ENCODE measurements around the gene NCL. TPM values are rescaled to one million over a fixed set of nuclear protein-coding genes. Genes with fewer than 3 reads are reported as not detected.

The NCL gene
- total RNA-seq, 4 donors from 2014 or later = 83.8 to 227 (median 133) TPM

DNA sequence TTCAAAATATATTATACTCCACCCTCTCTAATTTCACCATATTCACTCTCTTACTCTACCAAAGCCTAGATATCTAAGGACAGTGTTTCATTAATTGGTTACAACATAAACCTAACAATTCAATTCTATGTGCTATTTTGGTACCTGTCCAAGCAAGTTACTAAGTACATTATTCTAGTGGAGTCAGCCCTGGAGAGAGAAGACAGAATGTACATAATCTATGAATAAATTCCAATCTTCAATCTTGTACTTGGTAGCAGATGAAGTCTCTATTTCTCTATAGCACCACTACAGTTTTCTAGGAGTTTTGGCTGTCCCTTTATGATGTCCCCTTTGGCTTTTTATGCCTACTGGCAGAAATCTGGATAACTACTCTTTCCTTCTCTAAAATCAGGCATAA is 38.3 kb upstream of the NCL start:
- DNase-seq = no peak
- no peak for TF ChIP-seq POLR2AphosphoS5 (IDR thresholded peaks at IDR 0.05)
- TF ChIP-seq, protein P1, sequence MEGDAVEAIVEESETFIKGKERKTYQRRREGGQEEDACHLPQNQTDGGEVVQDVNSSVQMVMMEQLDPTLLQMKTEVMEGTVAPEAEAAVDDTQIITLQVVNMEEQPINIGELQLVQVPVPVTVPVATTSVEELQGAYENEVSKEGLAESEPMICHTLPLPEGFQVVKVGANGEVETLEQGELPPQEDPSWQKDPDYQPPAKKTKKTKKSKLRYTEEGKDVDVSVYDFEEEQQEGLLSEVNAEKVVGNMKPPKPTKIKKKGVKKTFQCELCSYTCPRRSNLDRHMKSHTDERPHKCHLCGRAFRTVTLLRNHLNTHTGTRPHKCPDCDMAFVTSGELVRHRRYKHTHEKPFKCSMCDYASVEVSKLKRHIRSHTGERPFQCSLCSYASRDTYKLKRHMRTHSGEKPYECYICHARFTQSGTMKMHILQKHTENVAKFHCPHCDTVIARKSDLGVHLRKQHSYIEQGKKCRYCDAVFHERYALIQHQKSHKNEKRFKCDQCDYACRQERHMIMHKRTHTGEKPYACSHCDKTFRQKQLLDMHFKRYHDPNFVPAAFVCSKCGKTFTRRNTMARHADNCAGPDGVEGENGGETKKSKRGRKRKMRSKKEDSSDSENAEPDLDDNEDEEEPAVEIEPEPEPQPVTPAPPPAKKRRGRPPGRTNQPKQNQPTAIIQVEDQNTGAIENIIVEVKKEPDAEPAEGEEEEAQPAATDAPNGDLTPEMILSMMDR (IDR thresholded peaks at IDR 0.05) = no peak
- no peak for TF ChIP-seq EP300 (IDR thresholded peaks at IDR 0.05; ENCODE audit: low read depth)
- no peak for TF ChIP-seq POLR2A (IDR thresholded peaks at IDR 0.05)
- H3K27me3 ChIP-seq = no peaks in the 10 kb centered on the region
- no peaks in the 10 kb centered on the region for H3K4me1 ChIP-seq
- in situ Hi-C loops (cut with MboI; ENCODE audit: low pct_ligation_motif_present in 1 of 4, low pct_unique_long_range_greater_than_20kb in 1 of 4, low sequenced_read_pairs in 3 of 4) = loop anchor here in 1 of 4 donors (25.0 kb wide), 1 partner anchor 210 kb away; the partner anchor contains the start of gene PTMA
- H3K27ac ChIP-seq = no peak overlapping the region
- H3K36me3 ChIP-seq = no peaks in the 10 kb centered on the region
- H3K4me3 ChIP-seq = no peak overlapping the region
- no peaks in the 10 kb centered on the region for H3K9me3 ChIP-seq
- intact Hi-C loops (cut with DNase I; ENCODE audit: low total_unique reads) = no loop called here

DNA sequence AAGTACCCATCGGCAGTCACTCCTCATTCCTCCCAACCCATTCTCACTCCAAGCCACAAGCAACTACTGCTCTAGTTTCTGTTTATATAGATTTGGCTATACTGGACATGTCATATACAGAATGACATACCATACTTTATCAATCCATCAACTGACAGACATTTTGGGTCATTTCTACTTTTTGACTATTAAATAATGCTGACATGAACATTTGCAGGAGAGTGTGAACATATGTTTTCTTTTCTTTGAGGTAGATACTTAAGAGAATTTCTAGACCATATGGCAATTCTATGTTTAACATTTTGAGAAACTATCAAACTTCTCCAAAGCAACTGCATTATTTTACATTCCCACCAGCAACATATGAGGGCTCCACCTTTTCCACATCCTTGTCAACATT is 33.4 kb upstream of the NCL start:
- Histone ChIP-seq H3K4me1 (no peaks in the 10 kb centered on the region), H3K9me3 (no peaks in the 10 kb centered on the region), H3K4me3 (no peak overlapping the region), H3K27me3 (no peaks in the 10 kb centered on the region), H3K36me3 (no peaks in the 10 kb centered on the region), H3K27ac (no peak overlapping the region)
- no peak for DNase-seq
- intact Hi-C loops (cut with DNase I; ENCODE audit: low total_unique reads) = no loop called here
- no peak for TF ChIP-seq POLR2AphosphoS5 (IDR thresholded peaks at IDR 0.05)
- TF ChIP-seq, protein P1 (IDR thresholded peaks at IDR 0.05) = no peak
- TF ChIP-seq EP300 (IDR thresholded peaks at IDR 0.05; ENCODE audit: low read depth) = no peak
- TF ChIP-seq POLR2A (IDR thresholded peaks at IDR 0.05) = no peak
- in situ Hi-C loops (cut with MboI; ENCODE audit: low pct_ligation_motif_present in 1 of 4, low pct_unique_long_range_greater_than_20kb in 1 of 4, low sequenced_read_pairs in 3 of 4) = no loop called here
- 40 to 44% methylated on average over 1 of the region's 1 CpG for WGBS, 2 donors (ENCODE audit: low coverage in 1 of 2)

DNA sequence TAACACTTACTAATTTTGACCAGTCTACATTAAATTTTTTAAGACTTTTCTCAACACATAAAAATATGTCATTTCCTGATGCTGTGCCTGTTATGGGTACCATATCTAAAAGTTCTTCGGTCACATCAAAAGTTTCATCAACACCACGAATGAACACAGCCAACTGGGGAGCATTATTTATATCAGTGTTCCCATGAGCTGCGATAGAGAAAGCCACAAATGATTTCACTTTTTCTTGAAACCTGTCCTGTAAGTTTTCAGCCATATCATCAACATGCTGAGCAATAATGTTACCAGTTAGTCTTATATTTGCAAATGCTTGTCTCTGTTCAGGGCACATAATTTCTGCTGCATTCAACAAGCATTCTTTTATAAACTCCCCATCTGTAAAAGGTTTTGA is 30.4 kb upstream of the NCL start:
- Histone ChIP-seq H3K36me3 (no peaks in the 10 kb centered on the region), H3K4me1 (no peaks in the 10 kb centered on the region), H3K9me3 (no peaks in the 10 kb centered on the region), H3K27me3 (no peaks in the 10 kb centered on the region), H3K27ac (no peak overlapping the region), H3K4me3 (no peak overlapping the region)
- intact Hi-C loops (cut with DNase I; ENCODE audit: low total_unique reads) = no loop called here
- WGBS, 2 donors (ENCODE audit: low coverage in 1 of 2) = 74 to 87% methylated on average over 3 of the region's 3 CpGs
- in situ Hi-C loops (cut with MboI; ENCODE audit: low pct_ligation_motif_present in 1 of 4, low pct_unique_long_range_greater_than_20kb in 1 of 4, low sequenced_read_pairs in 3 of 4) = no loop called here
- no peak for DNase-seq
- TF ChIP-seq POLR2A (IDR thresholded peaks at IDR 0.05) = no peak
- TF ChIP-seq EP300 (IDR thresholded peaks at IDR 0.05; ENCODE audit: low read depth) = no peak
- TF ChIP-seq, protein P1 (IDR thresholded peaks at IDR 0.05) = no peak
- TF ChIP-seq POLR2AphosphoS5 (IDR thresholded peaks at IDR 0.05) = no peak

DNA sequence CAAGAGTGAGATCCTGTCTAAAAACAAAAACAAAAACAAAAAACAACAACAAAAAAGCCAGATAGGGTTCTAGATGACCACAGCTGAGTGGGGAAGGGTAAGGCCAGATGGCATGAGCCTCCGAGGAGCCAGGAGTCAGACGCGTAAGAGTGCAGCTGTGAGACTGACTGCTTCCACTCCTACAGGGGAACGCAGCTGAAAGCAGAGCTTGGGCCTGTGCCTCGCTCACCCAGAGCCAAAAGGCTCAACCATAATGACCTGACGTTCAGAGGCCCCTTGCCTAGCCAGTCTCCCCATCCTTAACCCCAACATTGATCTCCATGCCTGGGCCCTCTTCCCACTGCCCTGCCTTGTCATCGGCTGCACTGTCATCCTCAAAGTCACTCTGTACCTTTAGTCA is 26.5 kb upstream of the NCL start:
- in situ Hi-C loops (cut with MboI; ENCODE audit: low pct_ligation_motif_present in 1 of 4, low pct_unique_long_range_greater_than_20kb in 1 of 4, low sequenced_read_pairs in 3 of 4) = no loop called here
- no peaks in the 10 kb centered on the region for H3K4me1 ChIP-seq
- intact Hi-C loops (cut with DNase I; ENCODE audit: low total_unique reads) = no loop called here
- H3K4me3 ChIP-seq = no peak overlapping the region
- no peaks in the 10 kb centered on the region for H3K27me3 ChIP-seq
- no peak overlapping the region for H3K27ac ChIP-seq
- H3K36me3 ChIP-seq = no peaks in the 10 kb centered on the region
- no peaks in the 10 kb centered on the region for H3K9me3 ChIP-seq
- WGBS, 2 donors (ENCODE audit: low coverage in 1 of 2) = 95% methylated on average over 7 of the region's 7 CpGs; no CpG with 5 or more reads in 1 of the 2 donors
- TF ChIP-seq POLR2AphosphoS5 (IDR thresholded peaks at IDR 0.05) (no peak), EP300 (IDR thresholded peaks at IDR 0.05; ENCODE audit: low read depth) (no peak)
- no peak for DNase-seq

DNA sequence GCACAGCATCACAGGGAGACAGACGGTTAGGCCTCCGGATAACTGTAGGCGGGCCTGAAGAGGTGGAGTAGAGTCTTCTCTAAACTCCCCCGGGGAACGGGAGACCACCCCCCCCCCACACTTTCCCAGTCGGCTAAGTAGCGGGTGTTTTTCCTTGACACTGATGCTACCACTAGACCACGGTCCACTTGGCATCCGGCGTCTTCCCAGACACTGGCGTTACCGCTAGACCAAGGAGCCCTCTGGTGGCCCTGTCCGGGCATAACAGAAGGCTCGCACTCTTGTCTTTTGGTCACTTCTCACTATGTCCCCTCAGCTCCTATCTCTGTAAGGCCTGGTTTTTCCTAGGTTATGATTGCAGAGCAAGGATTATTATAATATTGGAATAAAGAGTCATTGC is 25.7 kb upstream of the NCL start:
- Histone ChIP-seq H3K4me1 (no peaks in the 10 kb centered on the region), H3K9me3 (no peaks in the 10 kb centered on the region), H3K36me3 (no peaks in the 10 kb centered on the region), H3K27me3 (no peaks in the 10 kb centered on the region), H3K27ac (no peak overlapping the region), H3K4me3 (no peak overlapping the region)
- TF ChIP-seq, protein P1 (IDR thresholded peaks at IDR 0.05) = peak in 1 of 5 experiments; percentile 13
- no peak for TF ChIP-seq POLR2AphosphoS5 (IDR thresholded peaks at IDR 0.05)
- no peak for TF ChIP-seq POLR2A (IDR thresholded peaks at IDR 0.05)
- intact Hi-C loops (cut with DNase I; ENCODE audit: low total_unique reads) (no loop called here), in situ Hi-C loops (cut with MboI; ENCODE audit: low pct_ligation_motif_present in 1 of 4, low pct_unique_long_range_greater_than_20kb in 1 of 4, low sequenced_read_pairs in 3 of 4) (no loop called here)
- peak; percentile 19 for DNase-seq
- 76 to 80% methylated on average over 1 to 14 of the region's 14 CpGs for WGBS, 2 donors (ENCODE audit: low coverage in 1 of 2)
